HEK293 (cell line): ENCODE measurements around the gene TXNDC9.

ENCODE experiments used
- BCL11B ChIP-seq: fragments of 450-650 bp; formaldehyde crosslinking; IDR thresholded peaks from 2 replicates; pipeline ENCODE4 v1.5.1; 2016; ENCODE audit warnings: low read depth, missing biosample characterization, missing genetic modification characterization
- KLF16 ChIP-seq: fragments of 450-650 bp; formaldehyde crosslinking; IDR thresholded peaks from 2 replicates; pipeline ENCODE4 v1.5.1; 2017; ENCODE audit warnings: missing biosample characterization, missing genetic modification characterization
- MYNN ChIP-seq: fragments of 450-650 bp; formaldehyde crosslinking; IDR thresholded peaks from 2 replicates; pipeline ENCODE4 v1.5.1; 2016; ENCODE audit warnings: missing biosample characterization, missing genetic modification characterization, borderline replicate concordance
- SALL2 ChIP-seq: fragments of 450-650 bp; formaldehyde crosslinking; IDR thresholded peaks from 2 replicates; pipeline ENCODE4 v1.5.0; 2017; ENCODE audit warnings: missing biosample characterization, mild to moderate bottlenecking, missing genetic modification characterization, borderline replicate concordance
- ZBTB11 ChIP-seq: fragments of 450-650 bp; formaldehyde crosslinking; conservative IDR thresholded peaks from 2 replicates; pipeline ENCODE4 v1.5.1; 2016; ENCODE audit warnings: low read depth, missing biosample characterization, missing genetic modification characterization
- ZBTB20 ChIP-seq: fragments of 450-650 bp; formaldehyde crosslinking; IDR thresholded peaks from 2 replicates; pipeline ENCODE4 v1.5.1; 2016; ENCODE audit warnings: missing biosample characterization, missing genetic modification characterization
- ZEB2 ChIP-seq: fragments of 450-650 bp; formaldehyde crosslinking; IDR thresholded peaks from 2 replicates; pipeline ENCODE4 v1.5.1; 2016; ENCODE audit warnings: missing biosample characterization, missing genetic modification characterization
- ZNF398 ChIP-seq: fragments of 450-650 bp; formaldehyde crosslinking; IDR thresholded peaks from 2 replicates; pipeline ENCODE4 v1.5.1; 2017; ENCODE audit warnings: missing biosample characterization, missing genetic modification characterization
- ZNF404 ChIP-seq: fragments of 450-650 bp; formaldehyde crosslinking; IDR thresholded peaks from 2 replicates; pipeline ENCODE4 v1.5.1; 2017; ENCODE audit warnings: missing biosample characterization, missing genetic modification characterization
- ZNF48 ChIP-seq: fragments of 450-650 bp; formaldehyde crosslinking; IDR thresholded peaks from 2 replicates; pipeline ENCODE4 v1.5.1; 2016; ENCODE audit warnings: missing biosample characterization, missing genetic modification characterization
- ZNF513 ChIP-seq: fragments of 450-650 bp; IDR thresholded peaks from 2 replicates; pipeline ENCODE4 v1.5.1; 2018; ENCODE audit warnings: missing biosample characterization, missing genetic modification characterization
- ZNF549 ChIP-seq: fragments of 450-650 bp; IDR thresholded peaks from 2 replicates; pipeline ENCODE4 v1.5.1; 2018; ENCODE audit warnings: missing biosample characterization, missing genetic modification characterization, mild to moderate bottlenecking, inconsistent platforms, moderate library complexity
- ZNF558 ChIP-seq: fragments of 450-650 bp; formaldehyde crosslinking; IDR thresholded peaks from 2 replicates; pipeline ENCODE4 v1.5.1; 2016; ENCODE audit warnings: missing biosample characterization, missing genetic modification characterization
- ZNF596 ChIP-seq: fragments of 450-650 bp; IDR thresholded peaks from 2 replicates; pipeline ENCODE4 v1.5.0; 2018; ENCODE audit warnings: missing biosample characterization, mild to moderate bottlenecking, missing genetic modification characterization, moderate library complexity
- ZNF654 ChIP-seq: fragments of 450-650 bp; formaldehyde crosslinking; IDR thresholded peaks from 2 replicates; pipeline ENCODE4 v1.5.1; 2016; ENCODE audit warnings: low read depth, missing biosample characterization, missing genetic modification characterization
- ZNF658 ChIP-seq: fragments of 450-650 bp; formaldehyde crosslinking; IDR thresholded peaks from 2 replicates; pipeline ENCODE4; 2016; ENCODE audit warnings: missing biosample characterization, missing genetic modification characterization
- ZNF704 ChIP-seq: fragments of 450-650 bp; formaldehyde crosslinking; IDR thresholded peaks from 2 replicates; pipeline ENCODE4 v1.5.1; 2016; ENCODE audit warnings: missing biosample characterization, missing genetic modification characterization
- ZNF792 ChIP-seq: fragments of 450-650 bp; formaldehyde crosslinking; IDR thresholded peaks from 2 replicates; pipeline ENCODE4 v1.5.1; 2016; ENCODE audit warnings: missing biosample characterization, missing genetic modification characterization
- ZNF837 ChIP-seq: fragments of 450-650 bp; formaldehyde crosslinking; IDR thresholded peaks from 2 replicates; pipeline ENCODE4 v1.5.1; 2016; ENCODE audit warnings: missing biosample characterization, missing genetic modification characterization
- ZSCAN30 ChIP-seq: fragments of 450-650 bp; IDR thresholded peaks from 2 replicates; pipeline ENCODE4 v1.5.1; 2018; ENCODE audit warnings: missing biosample characterization, mild to moderate bottlenecking, missing genetic modification characterization, moderate library complexity
- ZXDB ChIP-seq: fragments of 450-650 bp; formaldehyde crosslinking; IDR thresholded peaks from 2 replicates; pipeline ENCODE4 v1.5.1; 2016; ENCODE audit warnings: missing biosample characterization, missing genetic modification characterization
- TF ChIP-seq, protein P1 (sequence below): fragments of 450-650 bp; formaldehyde crosslinking; IDR thresholded peaks from 2 replicates; pipeline ENCODE4 v1.5.1; 2017; ENCODE audit warnings: missing biosample characterization, missing genetic modification characterization
- TF ChIP-seq, protein P2 (sequence below): fragments of 450-650 bp; formaldehyde crosslinking; IDR thresholded peaks from 2 replicates; pipeline ENCODE4 v1.5.1; 2016; ENCODE audit warnings: missing biosample characterization, missing genetic modification characterization, low read depth
- TF ChIP-seq, protein P3 (sequence below): fragments of 450-650 bp; formaldehyde crosslinking; IDR thresholded peaks from 2 replicates; pipeline ENCODE4 v1.5.1; 2016; ENCODE audit warnings: missing biosample characterization, missing genetic modification characterization

The TXNDC9 gene

GRCh38 chr2:99335911-99336803, at the start of gene TXNDC9 (continued):
- TF ChIP-seq ZBTB11 (peak; percentile 99), ZNF704 (tag by site-specific recombination) (no peak), ZNF596 (tag by site-specific recombination) (0 out of 2 replicates have a peak, but pooled peaks have one; percentile 0), ZNF549 (tag by site-specific recombination) (no peak), ZXDB (tag by site-specific recombination) (peak; percentile 75), SALL2 (tag by site-specific recombination) (no peak), ZNF558 (tag by site-specific recombination) (no peak), MYNN (tag by site-specific recombination) (no peak), BCL11B (tag by site-specific recombination) (no peak), ZNF398 (tag by site-specific recombination) (no peak), KLF16 (tag by site-specific recombination) (peak; percentile 13; the same call in 1 of the 2 replicates), ZNF404 (no peak), ZSCAN30 (tag by site-specific recombination) (no peak), ZNF654 (no peak), ZBTB20 (tag by site-specific recombination) (peak; percentile 93), ZNF792 (no peak), ZNF658 (no peak), ZNF513 (tag by site-specific recombination) (no peak), ZNF48 (tag by site-specific recombination) (no peak), ZNF837 (no peak), ZEB2 (tag by site-specific recombination) (peak; percentile 46; the same call in 1 of the 2 replicates)
- TF ChIP-seq, protein P1, sequence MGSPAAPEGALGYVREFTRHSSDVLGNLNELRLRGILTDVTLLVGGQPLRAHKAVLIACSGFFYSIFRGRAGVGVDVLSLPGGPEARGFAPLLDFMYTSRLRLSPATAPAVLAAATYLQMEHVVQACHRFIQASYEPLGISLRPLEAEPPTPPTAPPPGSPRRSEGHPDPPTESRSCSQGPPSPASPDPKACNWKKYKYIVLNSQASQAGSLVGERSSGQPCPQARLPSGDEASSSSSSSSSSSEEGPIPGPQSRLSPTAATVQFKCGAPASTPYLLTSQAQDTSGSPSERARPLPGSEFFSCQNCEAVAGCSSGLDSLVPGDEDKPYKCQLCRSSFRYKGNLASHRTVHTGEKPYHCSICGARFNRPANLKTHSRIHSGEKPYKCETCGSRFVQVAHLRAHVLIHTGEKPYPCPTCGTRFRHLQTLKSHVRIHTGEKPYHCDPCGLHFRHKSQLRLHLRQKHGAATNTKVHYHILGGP = no peak
- TF ChIP-seq, protein P2, sequence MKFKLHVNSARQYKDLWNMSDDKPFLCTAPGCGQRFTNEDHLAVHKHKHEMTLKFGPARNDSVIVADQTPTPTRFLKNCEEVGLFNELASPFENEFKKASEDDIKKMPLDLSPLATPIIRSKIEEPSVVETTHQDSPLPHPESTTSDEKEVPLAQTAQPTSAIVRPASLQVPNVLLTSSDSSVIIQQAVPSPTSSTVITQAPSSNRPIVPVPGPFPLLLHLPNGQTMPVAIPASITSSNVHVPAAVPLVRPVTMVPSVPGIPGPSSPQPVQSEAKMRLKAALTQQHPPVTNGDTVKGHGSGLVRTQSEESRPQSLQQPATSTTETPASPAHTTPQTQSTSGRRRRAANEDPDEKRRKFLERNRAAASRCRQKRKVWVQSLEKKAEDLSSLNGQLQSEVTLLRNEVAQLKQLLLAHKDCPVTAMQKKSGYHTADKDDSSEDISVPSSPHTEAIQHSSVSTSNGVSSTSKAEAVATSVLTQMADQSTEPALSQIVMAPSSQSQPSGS (tag by site-specific recombination) = no peak
- TF ChIP-seq, protein P3, sequence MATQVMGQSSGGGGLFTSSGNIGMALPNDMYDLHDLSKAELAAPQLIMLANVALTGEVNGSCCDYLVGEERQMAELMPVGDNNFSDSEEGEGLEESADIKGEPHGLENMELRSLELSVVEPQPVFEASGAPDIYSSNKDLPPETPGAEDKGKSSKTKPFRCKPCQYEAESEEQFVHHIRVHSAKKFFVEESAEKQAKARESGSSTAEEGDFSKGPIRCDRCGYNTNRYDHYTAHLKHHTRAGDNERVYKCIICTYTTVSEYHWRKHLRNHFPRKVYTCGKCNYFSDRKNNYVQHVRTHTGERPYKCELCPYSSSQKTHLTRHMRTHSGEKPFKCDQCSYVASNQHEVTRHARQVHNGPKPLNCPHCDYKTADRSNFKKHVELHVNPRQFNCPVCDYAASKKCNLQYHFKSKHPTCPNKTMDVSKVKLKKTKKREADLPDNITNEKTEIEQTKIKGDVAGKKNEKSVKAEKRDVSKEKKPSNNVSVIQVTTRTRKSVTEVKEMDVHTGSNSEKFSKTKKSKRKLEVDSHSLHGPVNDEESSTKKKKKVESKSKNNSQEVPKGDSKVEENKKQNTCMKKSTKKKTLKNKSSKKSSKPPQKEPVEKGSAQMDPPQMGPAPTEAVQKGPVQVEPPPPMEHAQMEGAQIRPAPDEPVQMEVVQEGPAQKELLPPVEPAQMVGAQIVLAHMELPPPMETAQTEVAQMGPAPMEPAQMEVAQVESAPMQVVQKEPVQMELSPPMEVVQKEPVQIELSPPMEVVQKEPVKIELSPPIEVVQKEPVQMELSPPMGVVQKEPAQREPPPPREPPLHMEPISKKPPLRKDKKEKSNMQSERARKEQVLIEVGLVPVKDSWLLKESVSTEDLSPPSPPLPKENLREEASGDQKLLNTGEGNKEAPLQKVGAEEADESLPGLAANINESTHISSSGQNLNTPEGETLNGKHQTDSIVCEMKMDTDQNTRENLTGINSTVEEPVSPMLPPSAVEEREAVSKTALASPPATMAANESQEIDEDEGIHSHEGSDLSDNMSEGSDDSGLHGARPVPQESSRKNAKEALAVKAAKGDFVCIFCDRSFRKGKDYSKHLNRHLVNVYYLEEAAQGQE (tag by site-specific recombination) = no peak
